Calu3 (cell line): ENCODE measurements around the gene GLIS1. TPM values are rescaled to one million over a fixed set of nuclear protein-coding genes. Genes with fewer than 3 reads are reported as not detected.

ENCODE experiments used
- BruUV-seq: library from RNA; stranded (reverse); fragments of 400-500 nt; replicated peaks from 2 replicates; lab custom pipeline; 2021; lab: Mats Ljungman, UMichigan
- CTCF ChIA-PET: fragments of 300-600 bp; sonication (Branson Sonifier 250); formaldehyde crosslinking; loops from one replicate; lab custom pipeline; 2022; ENCODE audit warnings: antibody characterized with exemption; lab: Charles Lee
- DNase-seq: peaks from one replicate; pipeline ENCODE4 v3.0.0; 2022
- H3K27ac Mint-ChIP-seq: one replicate; pipeline ENCODE4 v1.8.0; 2022; ENCODE audit warnings: mixed read lengths; ENCODE audit not compliant: unreplicated experiment
- H3K27me3 Mint-ChIP-seq: one replicate; pipeline ENCODE4 v1.8.0; 2022; ENCODE audit warnings: mixed read lengths; ENCODE audit not compliant: unreplicated experiment
- H3K36me3 Mint-ChIP-seq: one replicate; pipeline ENCODE4 v1.8.0; 2022; ENCODE audit warnings: mild to moderate bottlenecking, moderate library complexity, mixed read lengths; ENCODE audit not compliant: insufficient read depth, unreplicated experiment
- H3K4me1 Mint-ChIP-seq: one replicate; pipeline ENCODE4 v1.8.0; 2022; ENCODE audit warnings: mild to moderate bottlenecking, low read depth, mixed read lengths; ENCODE audit not compliant: unreplicated experiment
- H3K4me3 Mint-ChIP-seq: one replicate; pipeline ENCODE4 v1.8.0; 2022; ENCODE audit warnings: mild to moderate bottlenecking, low read depth, moderate library complexity, mixed read lengths; ENCODE audit not compliant: unreplicated experiment
- H3K9me3 Mint-ChIP-seq: one replicate; pipeline ENCODE4 v1.8.0; 2022; ENCODE audit warnings: low read depth, mixed read lengths; ENCODE audit not compliant: unreplicated experiment
- intact Hi-C: fragments of 100-400 bp; cut with micrococcal nuclease; formaldehyde crosslinking; loops from one replicate; pipeline ENCODE4 v1.10.0; 2022; ENCODE audit not compliant: unreplicated experiment
- total RNA-seq: library from RNA; stranded (reverse); gene quantifications from 2 replicates; pipeline ENCODE4 v1.2.3, GENCODE V29; 2022
- TF ChIP-seq, protein P1 (sequence below): fragments of 200-600 bp; IDR thresholded peaks from one replicate; pipeline ENCODE4 v1.8.0; 2022; ENCODE audit warnings: antibody characterized with exemption; ENCODE audit not compliant: unreplicated experiment

GLIS1 gene
- total RNA-seq, 1 experiment from 2014 or later: not detected

DNA sequence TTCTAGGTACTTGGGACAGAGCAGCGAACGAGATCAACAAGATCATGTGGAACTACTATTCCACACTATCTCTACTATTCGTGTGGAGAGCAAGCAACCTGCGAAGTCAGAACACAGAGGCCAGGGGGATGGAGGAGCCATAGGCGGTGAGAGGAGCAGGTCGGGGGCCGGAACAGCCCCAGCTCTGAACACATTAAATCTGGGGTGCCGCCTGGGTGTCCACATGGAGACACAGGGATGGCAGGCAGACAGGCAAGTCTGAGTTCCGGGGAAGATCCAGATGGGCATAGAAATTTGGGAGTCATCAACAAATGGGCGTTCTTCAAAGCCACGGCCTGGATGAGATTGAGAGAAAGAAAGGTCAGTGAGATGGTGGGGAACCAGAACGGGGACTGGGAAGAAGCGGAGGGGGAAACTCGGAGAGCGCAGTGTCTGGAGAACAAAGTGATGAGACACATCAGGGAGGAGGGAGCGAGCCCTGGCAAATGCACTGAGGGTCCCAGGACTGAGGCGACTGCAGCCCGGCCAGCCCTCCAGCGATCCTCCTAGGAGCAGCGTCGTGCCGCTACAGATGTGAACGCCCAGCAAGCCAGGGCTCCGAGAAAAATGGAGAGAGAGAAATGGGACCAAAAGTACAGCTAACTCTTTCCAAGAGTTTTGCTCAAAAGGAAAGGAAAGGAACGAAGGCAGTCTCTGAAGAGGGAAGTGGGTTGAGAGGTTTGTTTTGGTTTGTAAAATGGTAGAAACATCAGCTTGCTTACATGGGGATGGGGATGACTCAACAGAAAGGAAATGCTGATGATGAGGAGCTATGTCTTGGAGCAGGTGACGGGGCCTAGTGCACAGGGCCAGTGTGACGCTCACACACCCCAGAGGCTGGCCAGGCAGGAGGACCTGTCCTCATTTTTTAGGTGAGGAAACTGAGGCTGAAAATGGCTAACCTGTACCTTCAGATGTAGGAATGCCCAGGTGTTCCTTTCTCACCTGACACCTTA is 84.5 kb downstream of the GLIS1 start:
- no peak for DNase-seq
- CTCF ChIA-PET: no interaction called here
- no peaks in the 10 kb centered on the region for H3K4me1 Mint-ChIP-seq
- H3K4me3 Mint-ChIP-seq: no peak overlapping the region
- H3K27ac Mint-ChIP-seq: no peak overlapping the region
- no peaks in the 10 kb centered on the region for H3K36me3 Mint-ChIP-seq
- intact Hi-C loops: no loop called here
- H3K27me3 Mint-ChIP-seq: peaks cover 82% of the 10 kb centered on the region
- H3K9me3 Mint-ChIP-seq: no peaks in the 10 kb centered on the region
- BruUV-seq: no TSS peak
- TF ChIP-seq, protein P1, sequence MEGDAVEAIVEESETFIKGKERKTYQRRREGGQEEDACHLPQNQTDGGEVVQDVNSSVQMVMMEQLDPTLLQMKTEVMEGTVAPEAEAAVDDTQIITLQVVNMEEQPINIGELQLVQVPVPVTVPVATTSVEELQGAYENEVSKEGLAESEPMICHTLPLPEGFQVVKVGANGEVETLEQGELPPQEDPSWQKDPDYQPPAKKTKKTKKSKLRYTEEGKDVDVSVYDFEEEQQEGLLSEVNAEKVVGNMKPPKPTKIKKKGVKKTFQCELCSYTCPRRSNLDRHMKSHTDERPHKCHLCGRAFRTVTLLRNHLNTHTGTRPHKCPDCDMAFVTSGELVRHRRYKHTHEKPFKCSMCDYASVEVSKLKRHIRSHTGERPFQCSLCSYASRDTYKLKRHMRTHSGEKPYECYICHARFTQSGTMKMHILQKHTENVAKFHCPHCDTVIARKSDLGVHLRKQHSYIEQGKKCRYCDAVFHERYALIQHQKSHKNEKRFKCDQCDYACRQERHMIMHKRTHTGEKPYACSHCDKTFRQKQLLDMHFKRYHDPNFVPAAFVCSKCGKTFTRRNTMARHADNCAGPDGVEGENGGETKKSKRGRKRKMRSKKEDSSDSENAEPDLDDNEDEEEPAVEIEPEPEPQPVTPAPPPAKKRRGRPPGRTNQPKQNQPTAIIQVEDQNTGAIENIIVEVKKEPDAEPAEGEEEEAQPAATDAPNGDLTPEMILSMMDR: no peak

DNA sequence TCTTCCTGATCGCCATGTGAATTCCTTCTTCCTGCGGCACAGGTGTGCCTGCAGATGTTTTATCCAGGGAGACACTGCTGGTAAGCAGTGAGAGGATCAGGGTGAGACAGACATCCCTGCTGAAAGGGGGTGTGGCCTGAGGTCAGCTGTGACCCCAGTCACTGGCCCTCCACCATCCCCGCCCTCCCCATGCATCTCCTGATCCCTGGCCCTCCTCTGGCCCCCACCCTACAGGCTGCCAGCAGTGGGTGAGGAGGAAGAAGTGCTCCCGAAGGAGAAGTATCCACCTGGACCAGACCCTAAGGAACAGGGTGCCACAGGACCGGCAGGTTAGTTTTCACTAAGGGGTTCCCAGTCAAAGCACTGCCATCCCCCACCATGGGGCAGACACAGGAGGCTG is 85.3 kb downstream of the GLIS1 start:
- intact Hi-C loops: no loop called here
- no TSS peak for BruUV-seq

DNA sequence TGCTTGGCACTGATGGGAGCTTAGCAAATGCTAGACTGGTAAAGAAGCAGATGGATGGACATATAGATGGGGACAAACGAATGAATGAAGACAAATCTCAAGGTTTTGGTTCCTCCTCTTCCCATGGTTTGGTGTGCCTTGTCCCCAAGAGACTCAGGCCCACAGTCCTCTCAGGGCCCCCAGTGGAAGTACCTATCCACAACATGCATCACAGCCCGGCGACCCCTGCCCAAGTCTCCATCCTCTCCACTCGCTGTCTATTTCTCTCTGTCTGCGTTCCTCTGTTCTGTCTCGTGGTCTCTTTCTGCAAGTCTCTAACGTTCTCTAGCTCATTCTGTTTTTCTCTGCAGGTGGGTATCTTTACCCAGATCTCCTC is 85.8 kb downstream of the GLIS1 start:
- Mint-ChIP-seq H3K27me3 (peaks cover 84% of the 10 kb centered on the region), H3K4me3 (no peak overlapping the region), H3K27ac (no peak overlapping the region), H3K36me3 (no peaks in the 10 kb centered on the region), H3K9me3 (no peaks in the 10 kb centered on the region), H3K4me1 (no peaks in the 10 kb centered on the region)
- CTCF ChIA-PET: no interaction called here
- BruUV-seq: no TSS peak
- DNase-seq: no peak
- intact Hi-C loops: no loop called here
- TF ChIP-seq, protein P1: no peak

More for the DNA sequence above, 85.3 kb downstream of the GLIS1 start:
- DNase-seq: no peak
- TF ChIP-seq, protein P1: no peak
- H3K36me3 Mint-ChIP-seq: no peaks in the 10 kb centered on the region
- no peaks in the 10 kb centered on the region for H3K9me3 Mint-ChIP-seq
- H3K27ac Mint-ChIP-seq: no peak overlapping the region
- peaks cover 84% of the 10 kb centered on the region for H3K27me3 Mint-ChIP-seq
- CTCF ChIA-PET: no interaction called here
- H3K4me1 Mint-ChIP-seq: no peaks in the 10 kb centered on the region
- H3K4me3 Mint-ChIP-seq: no peak overlapping the region

DNA sequence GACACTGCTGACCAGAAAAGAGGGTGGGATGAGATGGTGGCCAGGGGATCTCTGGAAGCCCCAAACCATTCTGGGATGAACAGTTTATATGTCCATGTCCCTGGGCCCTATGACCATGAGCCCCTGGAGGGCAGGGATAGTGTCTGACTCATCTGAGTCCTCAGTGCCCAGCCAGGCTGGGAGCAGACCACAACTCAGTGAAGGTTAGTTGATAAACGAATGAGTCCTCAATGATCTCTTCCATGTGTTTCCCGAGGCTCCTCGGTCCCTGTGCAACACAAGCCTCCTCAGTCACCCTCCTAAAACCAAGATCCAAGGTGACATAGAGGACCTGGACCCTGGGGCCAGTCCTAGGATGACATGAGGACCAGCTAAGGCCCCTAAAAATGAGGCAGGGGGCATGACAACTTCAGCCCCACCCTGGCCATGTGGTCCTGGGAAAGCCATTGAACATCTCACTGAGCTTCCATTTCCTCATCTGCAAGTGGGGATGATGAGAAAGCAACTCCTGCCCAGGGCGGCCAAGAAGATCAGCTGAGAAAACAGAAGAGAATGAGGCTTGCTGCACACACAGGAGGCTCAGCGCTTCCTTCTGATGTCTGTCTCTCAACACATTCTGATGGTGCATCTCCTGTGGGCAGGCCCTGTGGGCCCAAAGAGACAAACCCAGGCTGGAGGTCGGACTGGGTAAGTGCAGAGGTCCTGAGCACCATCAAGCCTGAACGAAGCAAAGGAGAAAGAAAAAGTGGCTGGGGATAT is 86.3 kb downstream of the GLIS1 start:
- no TSS peak for BruUV-seq
- Mint-ChIP-seq H3K4me1 (no peaks in the 10 kb centered on the region), H3K27ac (no peak overlapping the region), H3K27me3 (peaks cover 84% of the 10 kb centered on the region), H3K4me3 (no peak overlapping the region), H3K9me3 (no peaks in the 10 kb centered on the region), H3K36me3 (no peaks in the 10 kb centered on the region)
- DNase-seq: no peak
- CTCF ChIA-PET: interaction anchor here (0.6 kb wide), 1 partner anchor 31 kb away, joined by 3 read pairs; no protein-coding TSS in a partner anchor
- intact Hi-C loops: no loop called here
- TF ChIP-seq, protein P1: no peak
